CD4-positive, alpha-beta T cell treated with Interferon gamma for 1 hour (primary cell): ENCODE data around the gene TNRC6B.
A peak's percentile ranks its signal among the peaks of the same experiment; 100 is the strongest.
"Not testable (repeated sequence)": the region's sequence is repeated elsewhere in the genome, so short reads cannot be mapped to it uniquely, and the experiment has no call there.

ENCODE experiments used
- DNase-seq: peaks from one replicate; pipeline ENCODE4 v3.0.0-alpha.2; 2020

Gene TNRC6B

DNA sequence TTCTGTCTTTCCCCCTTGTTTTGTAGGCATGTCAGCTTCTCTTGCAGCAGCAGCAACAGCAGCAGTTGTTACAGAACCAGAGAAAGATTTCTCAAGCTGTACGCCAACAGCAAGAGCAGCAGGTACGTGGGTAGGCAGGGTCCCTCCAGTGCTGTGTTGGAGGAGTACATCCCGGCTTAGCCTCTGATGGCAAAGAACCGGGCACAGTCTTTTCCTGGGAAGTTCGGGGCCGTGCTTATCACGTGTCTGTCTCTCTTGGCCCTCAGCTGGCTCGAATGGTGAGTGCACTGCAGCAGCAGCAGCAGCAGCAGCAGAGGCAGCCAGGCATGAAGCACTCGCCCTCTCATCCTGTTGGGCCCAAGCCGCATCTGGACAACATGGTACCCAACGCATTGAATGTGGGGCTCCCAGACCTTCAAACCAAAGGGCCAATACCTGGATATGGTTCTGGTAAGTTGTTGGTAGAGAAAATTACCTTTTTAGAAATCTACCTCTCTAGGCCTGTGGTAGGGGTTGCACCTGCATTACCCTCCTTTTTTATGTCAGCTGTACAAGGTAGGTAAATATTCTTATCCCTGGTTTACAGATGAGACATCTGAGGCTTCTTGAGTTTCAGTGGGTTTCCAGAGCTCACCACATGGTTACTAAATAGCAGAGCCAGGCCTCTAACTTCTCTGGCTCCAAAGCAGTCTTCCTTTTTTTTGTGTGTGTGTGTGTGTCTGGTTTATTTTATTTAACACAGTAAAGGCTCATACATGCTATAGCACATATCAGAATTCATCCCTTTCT, 123.4 kb downstream of the TNRC6B start:
- no peak for DNase-seq

DNA sequence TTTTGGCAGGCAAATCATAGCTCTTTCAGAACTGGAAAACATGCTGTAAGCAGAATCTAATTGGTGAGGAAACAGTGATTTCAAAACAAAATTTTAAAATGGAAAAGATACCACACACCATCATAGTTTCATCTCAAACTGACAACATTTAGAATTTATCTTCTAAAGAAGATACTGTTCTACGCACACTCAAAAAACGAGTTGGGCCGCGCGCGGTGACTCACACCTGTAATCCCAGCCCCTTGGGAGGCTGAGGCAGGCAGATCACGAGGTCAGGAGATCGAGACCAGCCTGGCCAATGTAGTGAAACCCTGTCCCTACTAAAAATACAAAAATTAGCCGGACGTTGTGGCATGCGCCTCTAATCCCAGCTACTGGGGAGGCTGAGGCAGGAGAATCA, 124.4 kb downstream of the TNRC6B start:
- DNase-seq = no peak

DNA sequence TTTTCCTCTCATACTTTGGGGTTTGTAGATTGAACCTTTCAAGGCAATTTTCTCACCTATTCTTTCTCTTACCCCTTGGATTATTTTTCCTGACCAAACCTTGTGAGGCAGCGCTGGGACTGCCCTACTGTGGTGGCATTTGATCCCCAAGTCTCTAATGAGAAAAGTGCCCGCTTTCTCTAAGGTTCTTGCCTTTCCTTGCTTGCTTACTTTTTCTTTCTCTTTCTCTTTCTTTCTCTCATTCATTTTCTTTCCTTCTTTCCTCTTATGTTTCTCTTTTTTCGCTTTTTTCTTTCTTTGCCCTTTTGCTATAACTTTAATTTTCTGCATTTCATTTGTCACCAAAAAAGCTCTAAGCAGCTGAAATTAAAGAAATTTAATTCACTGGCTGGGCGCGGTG, 127.9 kb downstream of the TNRC6B start:
- DNase-seq = no peak

DNA sequence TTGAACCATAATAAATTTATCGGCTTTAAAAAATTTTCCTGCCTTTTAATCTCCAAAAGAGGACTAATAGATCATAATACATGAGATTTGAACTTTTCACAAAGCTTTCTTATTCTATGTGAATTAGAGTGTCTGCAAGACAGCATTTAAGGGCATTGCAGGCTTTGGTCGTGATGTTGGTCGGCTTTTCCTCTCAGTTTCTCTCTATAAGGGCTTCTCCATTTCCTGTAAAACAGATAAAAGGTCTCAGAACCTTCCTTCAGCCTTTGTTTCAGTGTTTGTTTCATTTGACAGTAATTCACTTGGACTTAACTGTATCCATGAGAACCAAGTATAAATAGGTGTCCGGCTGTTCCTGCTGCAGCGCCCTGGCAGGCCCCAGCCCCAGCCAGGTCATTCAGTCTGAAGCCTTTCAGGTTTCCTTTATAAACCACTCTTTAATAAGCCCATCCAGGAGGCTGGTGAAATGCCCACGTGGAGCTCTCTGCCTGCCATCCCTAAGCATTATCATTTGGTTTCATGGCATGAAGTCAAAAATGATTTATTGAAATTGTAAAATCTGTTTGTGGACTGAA, 131.4 kb downstream of the TNRC6B start:
- no peak for DNase-seq

DNA sequence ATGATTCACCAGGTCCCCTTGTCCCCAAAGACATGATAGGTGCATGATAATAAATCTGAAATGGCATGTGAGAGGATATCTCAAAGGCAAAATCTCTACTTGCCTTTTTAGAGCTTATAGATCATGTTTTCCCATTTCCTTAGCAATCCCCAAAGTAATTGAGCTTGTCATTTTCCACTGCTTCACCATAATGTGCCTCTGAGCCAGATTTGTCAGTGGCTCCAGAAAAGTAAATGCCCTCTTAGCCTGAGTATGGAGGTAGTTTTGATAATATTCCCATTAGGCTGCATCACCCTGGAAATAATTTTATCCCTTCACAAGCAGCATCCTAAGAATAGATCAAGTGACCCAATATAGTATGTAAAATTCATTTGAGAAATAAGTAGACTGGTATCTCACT, 131.9 kb downstream of the TNRC6B start:
- no peak for DNase-seq

DNA sequence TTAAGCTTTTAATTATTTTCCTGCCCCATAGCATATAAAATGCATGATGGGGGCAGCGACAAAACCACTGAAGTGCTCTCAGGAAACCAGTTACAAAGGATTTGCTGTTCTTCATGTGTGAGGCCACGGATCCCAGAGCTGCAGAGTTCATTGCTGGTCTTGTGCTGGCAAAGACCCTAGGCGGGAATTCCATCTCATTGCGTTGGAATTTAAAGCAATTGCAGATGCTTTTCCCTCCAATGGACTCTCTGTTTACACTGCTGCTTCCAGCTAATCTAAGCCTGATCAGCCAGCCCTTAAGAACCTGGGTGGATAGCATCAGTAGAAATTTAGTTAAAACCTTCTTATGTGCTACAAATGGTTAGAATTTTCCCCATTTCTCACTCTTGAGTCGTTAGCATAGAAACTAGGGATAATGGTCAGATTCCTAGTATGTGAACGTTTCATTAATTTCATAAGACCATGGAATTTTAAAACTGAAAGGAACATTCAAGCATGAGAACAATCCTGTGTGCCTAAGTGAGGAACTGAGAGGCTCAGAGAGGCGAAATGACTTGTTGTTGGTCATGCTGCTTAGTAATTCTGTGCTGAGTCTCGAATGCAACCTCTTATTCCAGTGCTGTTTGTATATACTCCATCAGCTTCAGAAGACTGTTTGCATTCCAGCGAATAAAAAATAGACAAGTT, 132.5 kb downstream of the TNRC6B start:
- no peak for DNase-seq

DNA sequence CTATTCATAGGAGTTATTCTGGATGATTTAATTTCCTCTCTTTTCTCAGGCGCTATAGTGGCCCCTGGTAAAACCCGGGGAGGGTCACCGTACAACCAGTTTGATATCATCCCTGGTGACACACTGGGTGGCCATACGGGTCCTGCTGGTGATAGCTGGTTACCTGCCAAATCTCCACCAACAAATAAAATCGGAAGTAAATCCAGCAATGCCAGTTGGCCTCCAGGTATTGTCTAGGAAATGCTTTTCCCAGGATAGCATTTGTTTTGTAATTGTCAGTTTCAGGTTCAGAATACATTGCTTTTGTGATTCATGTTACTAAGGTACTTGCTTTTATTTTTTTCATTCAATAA, 133.0 kb downstream of the TNRC6B start:
- DNase-seq = no peak

DNA sequence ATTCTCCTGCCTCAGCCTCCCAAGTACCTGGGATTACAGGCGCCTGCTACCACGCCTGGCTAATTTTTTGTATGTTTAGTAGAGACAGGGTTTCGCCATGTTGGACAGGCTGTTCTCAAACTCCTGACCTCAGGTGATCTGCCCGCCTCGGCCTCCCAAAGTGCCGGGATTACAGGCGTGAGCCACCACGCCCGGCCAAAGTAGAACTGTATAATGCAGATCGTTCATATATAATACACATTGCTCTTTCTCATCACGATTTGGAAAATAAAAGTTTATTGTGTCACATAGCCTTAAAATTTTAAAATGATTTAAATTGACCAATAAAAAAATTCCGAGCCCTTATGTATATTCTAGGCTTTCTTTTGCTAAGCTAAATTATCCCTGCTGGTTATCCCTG, 133.9 kb downstream of the TNRC6B start:
- DNase-seq = not testable (repeated sequence)

DNA sequence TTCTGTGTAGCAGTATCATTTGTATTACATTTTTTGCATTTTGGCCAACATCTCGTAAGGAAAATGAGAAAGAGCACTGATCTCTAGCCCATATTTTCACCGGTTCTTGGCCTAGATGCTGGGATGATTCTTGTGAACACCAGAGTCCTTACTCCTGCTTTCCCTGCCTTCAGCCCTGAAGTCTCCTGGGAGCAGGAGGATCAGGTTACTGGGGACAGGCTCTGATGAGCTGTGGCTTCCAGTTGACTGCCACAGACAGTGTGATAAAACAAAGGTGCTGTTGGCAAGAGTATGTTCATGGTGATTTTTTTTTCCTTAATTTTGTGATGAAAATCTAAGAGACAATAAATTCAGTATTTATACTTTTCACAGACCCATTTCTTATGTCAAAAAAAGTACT, 134.3 kb downstream of the TNRC6B start:
- DNase-seq = no peak

DNA sequence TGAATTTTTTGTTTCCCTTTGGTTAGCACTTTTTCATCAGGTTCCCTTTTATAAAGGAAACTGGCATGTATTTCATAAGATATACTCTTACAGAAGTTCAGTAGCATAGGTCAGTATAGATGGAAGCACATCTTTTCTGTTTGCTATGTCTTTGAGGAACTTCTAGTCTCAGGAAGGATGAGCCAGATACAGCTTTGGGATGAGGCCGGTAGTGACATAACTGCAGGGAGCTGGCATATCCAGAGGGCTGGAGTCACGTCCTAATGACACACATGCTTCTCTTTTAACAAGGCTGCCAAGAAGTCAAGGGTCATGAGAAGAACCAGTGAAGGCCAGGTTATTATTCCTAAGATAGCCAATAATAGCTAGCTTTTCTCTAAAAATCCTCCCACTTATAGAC, 135.3 kb downstream of the TNRC6B start:
- DNase-seq = no peak

DNA sequence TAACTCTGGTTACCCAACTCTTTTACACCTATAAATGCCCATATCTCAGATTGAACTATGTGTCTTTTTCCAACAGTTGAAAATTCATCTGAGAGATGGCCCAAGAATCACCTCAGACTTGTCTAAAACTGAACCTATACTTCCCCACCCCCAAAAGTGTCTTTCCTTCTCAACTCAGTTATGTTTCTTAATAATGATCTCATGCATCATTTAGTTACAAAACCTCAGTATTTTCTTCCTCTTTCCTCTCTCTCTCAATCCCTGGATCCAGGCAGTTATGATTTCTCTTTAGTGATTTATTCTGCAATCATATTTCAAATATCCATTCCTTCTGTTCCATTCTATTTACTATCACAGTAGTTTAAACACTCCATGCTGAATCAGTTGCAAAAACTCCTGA, 136.3 kb downstream of the TNRC6B start:
- no peak for DNase-seq

DNA sequence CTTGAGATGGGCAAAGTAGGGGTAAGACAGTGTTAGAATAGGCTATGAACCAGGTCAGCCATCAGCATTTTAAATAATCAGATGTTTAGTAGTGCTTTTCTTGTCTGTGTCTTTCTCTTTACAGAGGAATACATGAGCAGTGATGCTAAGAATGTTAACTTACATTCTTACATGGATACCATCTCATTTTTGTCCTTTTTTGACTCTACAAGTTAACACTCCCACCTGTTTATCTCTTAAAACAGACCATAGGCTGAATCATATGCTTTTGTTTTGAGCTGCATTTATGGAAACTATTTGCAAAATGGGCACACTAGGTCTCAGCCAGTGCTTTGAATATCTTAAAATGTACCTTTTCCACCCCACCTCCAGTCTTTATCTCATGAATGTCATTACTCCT, 143.0 kb downstream of the TNRC6B start:
- DNase-seq = no peak

DNA sequence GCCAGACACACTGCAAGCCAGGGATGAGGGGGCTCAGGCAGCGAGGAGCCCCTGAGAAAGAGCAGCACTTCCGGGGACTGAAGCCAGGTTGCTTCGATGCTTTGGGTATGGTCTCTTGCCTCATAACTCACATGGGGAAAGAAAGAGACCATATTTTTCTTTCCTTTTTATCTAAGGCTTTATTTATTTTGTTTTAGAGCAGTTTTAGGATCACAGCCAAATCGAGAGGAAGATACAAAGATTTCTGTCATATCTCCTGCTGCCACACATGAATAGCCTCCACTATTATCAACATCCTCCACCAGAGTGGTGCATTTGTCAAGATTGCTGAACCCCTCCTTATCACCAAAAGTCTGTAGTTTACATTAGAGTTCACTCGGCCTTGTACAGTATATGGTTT, 144.3 kb downstream of the TNRC6B start:
- DNase-seq = no peak

DNA sequence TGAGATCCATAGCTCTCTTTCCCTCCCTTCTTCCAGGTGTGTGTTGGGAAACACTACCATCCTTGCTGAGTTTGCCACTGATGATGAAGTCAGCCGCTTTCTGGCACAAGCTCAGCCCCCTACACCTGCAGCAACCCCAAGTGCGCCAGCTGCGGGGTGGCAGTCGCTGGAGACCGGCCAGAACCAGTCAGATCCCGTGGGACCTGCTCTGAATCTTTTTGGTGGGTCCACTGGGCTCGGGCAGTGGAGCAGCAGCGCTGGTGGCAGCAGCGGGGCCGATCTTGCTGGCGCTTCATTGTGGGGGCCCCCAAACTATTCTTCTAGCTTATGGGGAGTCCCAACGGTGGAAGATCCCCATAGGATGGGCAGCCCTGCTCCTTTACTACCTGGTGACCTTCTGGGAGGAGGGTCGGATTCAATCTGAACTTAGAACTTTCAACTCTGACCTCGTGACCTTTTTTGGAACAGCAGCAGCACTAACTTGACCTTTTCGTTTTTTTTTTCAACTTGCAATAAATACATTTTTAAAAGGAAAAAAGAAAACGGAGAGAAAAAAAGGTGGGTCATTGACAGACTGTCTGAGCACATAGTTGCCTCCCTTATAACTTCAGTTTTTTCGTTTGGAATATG, 145.2 kb downstream of the TNRC6B start:
- DNase-seq = no peak

DNA sequence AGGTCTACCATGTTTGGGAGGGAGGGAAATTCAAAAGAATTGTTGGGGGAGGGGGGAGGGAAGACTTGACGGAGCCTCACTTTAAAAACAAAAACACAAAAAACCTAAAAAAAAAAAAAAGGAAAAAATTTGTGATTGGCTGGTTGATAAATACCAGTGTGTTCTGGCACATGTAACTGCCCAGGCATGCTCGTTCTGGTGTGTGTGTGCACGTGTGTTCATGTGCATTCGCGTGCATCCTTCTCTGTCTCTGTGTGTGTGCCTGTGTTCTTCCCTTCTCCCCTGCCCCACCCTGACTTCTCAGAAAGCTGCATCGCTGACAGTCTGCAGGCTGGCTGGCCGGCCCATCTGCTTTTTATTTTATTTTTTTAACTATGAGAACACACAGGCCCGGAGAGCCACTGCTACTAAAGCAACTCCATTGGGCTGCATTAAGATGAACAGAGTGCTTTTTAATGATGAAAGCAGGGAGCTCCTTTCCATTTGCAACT, 146.0 kb downstream of the TNRC6B start:
- peak; percentile 22 for DNase-seq

DNA sequence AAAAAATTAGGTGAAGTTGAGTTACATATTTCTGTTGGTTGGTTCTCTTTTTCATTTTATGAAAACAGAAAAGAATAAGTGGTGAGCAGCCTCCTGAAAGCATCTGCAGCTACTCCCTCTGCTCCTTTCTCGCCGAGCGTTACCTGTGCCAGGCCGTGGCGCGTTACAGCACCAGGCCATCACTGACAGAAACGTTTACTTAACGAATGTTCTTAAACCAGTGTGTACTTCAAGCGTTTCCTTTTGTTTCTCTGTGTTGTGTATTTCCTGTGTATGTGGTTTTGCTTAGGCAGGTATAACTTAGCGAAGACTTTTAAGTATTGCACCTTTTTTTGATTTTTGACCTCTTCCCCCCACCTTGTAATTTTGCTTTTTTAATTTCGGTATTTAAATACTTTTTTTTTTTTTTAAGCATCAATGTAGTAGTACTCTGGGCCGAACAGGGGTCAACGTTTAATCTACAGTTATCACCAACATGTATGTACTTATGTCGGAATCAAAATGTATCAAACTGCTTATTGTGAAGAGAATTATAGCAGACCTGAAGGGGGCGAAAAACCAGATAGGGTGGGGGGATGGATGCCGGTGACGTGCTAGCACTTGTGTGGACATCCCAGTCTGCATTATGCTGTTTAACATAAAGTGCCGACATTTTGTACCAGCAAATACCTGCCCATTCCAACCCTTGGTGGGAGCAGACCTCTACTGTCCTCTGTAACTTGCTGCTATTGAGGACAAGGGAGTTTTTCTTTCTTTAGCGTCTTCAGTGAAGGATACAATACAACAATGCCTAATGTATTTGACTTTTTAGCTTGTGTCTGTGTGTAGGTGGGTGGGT, 147.0 kb downstream of the TNRC6B start:
- peak; percentile 43 for DNase-seq

DNA sequence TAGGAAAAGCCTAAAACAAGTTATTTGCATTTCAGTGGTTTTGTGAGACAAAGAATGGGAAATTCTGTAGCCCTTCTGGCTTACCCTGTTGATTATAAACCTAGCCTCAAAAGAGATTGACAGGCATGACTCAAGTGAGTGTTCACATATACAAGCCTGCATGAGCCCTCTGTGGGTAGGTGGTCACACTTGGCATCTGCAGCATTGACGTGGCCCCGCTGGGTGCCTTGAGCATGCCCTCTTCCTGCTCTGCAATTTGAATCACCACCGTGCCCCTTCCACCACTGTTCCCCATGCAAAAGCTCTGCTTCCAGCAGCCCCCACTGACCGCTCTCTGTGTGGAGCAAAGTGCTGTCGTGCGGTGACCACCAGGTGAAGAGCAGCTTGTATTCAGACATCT, 147.6 kb downstream of the TNRC6B start:
- peak; percentile 29 for DNase-seq

DNA sequence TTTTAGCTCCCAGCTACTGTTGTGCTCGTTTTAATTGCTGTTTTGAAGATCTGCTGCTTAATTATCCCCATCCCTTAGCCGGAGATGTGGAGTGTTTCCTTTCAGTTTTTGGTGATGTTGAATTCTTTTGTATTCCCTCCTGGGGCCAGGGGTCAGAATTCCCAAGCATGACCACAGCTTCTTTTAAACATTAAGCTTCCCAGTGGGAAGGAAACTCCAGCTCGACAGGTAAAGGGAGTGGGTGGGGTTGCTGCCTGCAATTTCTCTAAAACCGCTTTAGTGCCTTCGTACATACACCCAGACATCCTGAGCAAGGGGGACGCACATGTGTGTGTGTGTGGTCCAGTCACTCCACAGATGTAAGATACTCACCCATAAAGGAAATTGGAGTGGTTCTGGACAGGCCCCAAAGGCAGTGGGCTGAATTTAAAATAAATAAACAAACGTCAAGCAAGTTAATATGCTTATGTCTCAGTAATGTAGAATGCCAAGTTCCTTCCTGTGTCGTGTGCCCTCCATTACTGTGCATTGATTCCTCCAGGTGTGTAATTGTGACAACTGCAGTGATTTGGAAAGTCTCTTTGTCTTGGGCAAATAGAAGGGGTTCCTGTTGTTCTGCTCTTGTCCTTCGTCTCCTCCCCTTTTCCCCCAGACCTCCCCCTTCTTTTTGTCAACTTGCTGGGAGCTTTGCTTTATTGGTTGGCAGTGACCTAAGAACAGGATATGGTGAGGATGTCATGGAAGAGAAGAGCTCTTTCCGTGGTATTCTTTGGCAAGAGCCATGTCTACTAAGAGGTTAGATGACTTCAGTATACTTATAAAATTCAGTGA, 149.4 kb downstream of the TNRC6B start:
- DNase-seq = no peak

DNA sequence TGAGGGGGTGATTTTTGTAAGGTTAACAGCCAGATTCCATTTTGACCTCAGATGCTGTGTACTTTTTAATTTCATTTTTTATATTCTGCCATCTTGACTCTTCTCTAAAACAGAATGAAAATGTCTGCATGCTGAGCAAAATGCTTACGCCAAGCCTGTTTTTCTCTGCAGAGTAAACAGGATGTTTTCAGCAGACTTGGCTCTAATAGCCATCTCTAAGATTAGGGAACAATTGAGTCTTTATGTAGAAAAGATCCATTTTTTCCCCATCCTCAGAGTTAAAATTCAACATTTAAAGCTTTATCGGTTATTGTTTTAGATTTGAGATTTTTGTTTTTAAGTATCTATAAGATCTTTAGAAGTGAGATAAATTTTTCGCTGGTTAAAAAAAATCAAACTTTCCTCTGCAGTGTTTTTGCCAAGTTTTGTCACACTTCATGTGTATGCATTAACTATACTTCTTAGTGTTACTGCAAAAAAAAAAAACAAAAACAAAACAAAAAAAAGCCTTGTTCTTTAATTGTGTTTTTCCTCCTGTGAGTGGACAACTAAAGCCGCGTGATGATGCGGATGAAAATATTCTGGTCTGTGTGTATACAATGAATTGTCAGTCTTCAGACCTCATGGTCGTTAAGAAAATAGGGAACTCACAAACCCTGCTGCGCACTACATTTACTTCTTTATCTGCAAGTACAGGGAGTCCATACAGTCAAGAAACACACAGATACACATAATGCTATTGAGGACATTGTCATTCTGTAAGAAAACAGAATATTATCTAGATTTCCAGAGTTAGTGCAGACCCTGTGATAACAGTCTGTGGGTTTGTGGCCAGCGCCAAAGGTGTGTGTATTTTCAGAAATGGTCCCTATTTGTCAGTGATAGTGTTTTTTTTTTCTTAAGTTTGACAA, 151.1 kb downstream of the TNRC6B start:
- no peak for DNase-seq

DNA sequence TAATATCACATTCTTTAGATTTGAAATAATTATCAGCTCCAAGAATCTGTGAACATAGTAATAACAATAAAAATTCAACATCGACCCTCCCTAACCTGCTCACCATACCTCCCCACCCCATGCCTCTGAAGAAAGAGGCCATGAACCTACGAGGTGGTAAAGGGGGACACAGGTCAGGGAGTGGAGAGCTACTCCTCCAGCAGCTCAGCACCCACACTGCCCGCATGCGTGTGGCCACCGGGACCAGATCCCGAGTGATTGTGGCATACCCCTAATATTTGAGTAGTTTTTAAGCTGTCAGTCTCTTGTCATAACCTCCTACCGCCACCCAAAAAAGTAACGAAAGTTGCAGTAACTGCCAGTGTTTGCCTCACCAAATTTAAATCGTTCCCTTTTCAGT, 151.7 kb downstream of the TNRC6B start:
- no peak for DNase-seq

DNA sequence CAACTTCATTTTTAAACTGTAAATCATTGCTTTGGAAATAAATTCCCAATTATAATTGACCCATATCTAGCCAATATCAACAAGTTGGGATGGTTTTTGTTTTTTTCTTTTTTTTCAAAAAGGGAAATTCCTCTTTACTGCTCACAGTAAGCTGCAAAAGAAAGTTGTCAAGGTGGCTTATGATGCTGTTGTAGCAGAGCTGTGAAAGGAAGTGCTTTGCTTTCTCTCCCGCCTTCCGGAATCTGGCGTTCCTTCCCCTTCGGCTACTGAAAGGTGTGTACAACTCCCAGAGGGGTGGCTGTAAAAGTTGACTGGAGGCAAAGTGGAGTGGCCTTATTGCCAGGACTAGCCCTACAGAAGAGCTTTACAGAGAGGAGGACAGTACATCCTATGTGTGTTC, 152.4 kb downstream of the TNRC6B start:
- no peak for DNase-seq
